K562 (cell line): ENCODE results near the gene NRG3.

ENCODE experiments used
- ADNP ChIP-seq: fragments of 200-800 bp; sonication (Bioruptor generic); IDR thresholded peaks from 2 replicates; pipeline ENCODE4 v1.6.1; 2016; ENCODE audit warnings: missing genetic modification characterization, missing compliant biosample characterization
- FOXM1 ChIP-seq, 2 experiments: fragments of 450-650 bp in 1 of 2; sonication (generic) in 1 of 2; formaldehyde crosslinking in 1 of 2; IDR thresholded peaks; 2 replicates each; pipeline versions ENCODE4 v1.6.1 to v1.9.0; 2017 to 2022; ENCODE audit warnings: low read depth in 2 of 2, mild to moderate bottlenecking in 2 of 2, missing genetic modification reagents in 1 of 2, moderate library complexity in 1 of 2
- HDGF ChIP-seq: fragments of 450-650 bp; IDR thresholded peaks from 2 replicates; pipeline ENCODE4 v1.6.1; 2016
- HLTF ChIP-seq: fragments of 450-650 bp; IDR thresholded peaks from 2 replicates; pipeline ENCODE4 v1.6.1; 2016
- IFI16 ChIP-seq: fragments of 250-450 bp; sonication (Bioruptor Pico); IDR thresholded peaks from 2 replicates; pipeline ENCODE4 v2.1.2; 2022; ENCODE audit warnings: mild to moderate bottlenecking, inconsistent platforms
- JUND ChIP-seq, 2 experiments: IDR thresholded peaks; 2 replicates in 1 of 2; 3 replicates in 1 of 2; pipeline ENCODE4 v1.6.1; 2011; ENCODE audit warnings: borderline replicate concordance in 2 of 2, low read depth in 2 of 2, low read length in 2 of 2, improper control_type of control experiment in 1 of 2, missing biosample characterization in 1 of 2, missing genetic modification characterization in 1 of 2, missing genetic modification reagents in 1 of 2
- NR1H2 ChIP-seq: sonication (generic); formaldehyde crosslinking; IDR thresholded peaks from 2 replicates; pipeline ENCODE4 v1.4.0; 2020; ENCODE audit warnings: mild to moderate bottlenecking, missing genetic modification reagents
- YY1 ChIP-seq, 3 experiments: IDR thresholded peaks; 2 replicates each; pipeline ENCODE4 v1.6.1; 2011; ENCODE audit warnings: low read length in 2 of 3, mild to moderate bottlenecking in 2 of 3, moderate library complexity in 2 of 3, borderline replicate concordance in 1 of 3, control low read depth in 1 of 3, low read depth in 1 of 3; ENCODE audit not compliant: insufficient read depth in 3 of 3, insufficient replicate concordance in 2 of 3, control insufficient read depth in 1 of 3, insufficient read length in 1 of 3; ENCODE audit errors: extremely low read depth in 1 of 3
- ZNF408 ChIP-seq: fragments of 250-450 bp; sonication (Bioruptor Pico); IDR thresholded peaks from 2 replicates; pipeline ENCODE4 v1.4.0; 2020; ENCODE audit warnings: low read depth, mild to moderate bottlenecking, moderate library complexity
- TF ChIP-seq, protein P1 (sequence below): fragments of 450-650 bp; formaldehyde crosslinking; IDR thresholded peaks from 2 replicates; pipeline ENCODE4 v1.4.0; 2022; ENCODE audit warnings: missing genetic modification characterization
- TF ChIP-seq, protein P2 (sequence below), 3 experiments: IDR thresholded peaks in 2 of 3; conservative IDR thresholded peaks in 1 of 3; 2 replicates each; pipeline ENCODE4 v1.5.1; 2011 to 2012; ENCODE audit warnings: low read length in 3 of 3, mild to moderate bottlenecking in 3 of 3, control low read depth in 2 of 3, improper control_type of control experiment in 1 of 3, inconsistent platforms in 1 of 3, low read depth in 1 of 3, mixed read lengths in 1 of 3, moderate library complexity in 1 of 3; ENCODE audit not compliant: insufficient read depth in 2 of 3
- TF ChIP-seq, protein P3 (sequence below): sonication (generic); formaldehyde crosslinking; IDR thresholded peaks from 2 replicates; pipeline ENCODE4 v1.5.0; 2020; ENCODE audit warnings: missing genetic modification reagents

DNA sequence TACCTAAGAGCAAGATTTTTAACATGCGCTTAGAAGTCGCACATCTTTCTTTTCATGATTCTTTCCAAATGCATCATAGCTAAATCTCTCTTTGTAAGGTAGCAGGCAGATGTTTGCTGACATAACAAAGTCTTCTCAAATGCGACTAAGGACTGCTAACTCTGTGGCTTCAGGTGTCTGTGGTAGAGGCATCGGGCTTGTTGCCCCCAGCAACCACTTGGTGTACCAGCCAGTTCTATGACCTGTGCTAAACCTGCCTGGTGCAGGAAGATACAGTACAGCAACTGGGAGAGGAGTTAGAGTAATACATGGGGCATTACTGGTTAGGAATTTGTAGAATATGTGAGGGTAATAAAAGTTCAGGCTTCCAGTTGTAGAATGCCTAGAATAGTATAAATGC, 654.1 kb downstream of the NRG3 start:
- TF ChIP-seq, protein P1, sequence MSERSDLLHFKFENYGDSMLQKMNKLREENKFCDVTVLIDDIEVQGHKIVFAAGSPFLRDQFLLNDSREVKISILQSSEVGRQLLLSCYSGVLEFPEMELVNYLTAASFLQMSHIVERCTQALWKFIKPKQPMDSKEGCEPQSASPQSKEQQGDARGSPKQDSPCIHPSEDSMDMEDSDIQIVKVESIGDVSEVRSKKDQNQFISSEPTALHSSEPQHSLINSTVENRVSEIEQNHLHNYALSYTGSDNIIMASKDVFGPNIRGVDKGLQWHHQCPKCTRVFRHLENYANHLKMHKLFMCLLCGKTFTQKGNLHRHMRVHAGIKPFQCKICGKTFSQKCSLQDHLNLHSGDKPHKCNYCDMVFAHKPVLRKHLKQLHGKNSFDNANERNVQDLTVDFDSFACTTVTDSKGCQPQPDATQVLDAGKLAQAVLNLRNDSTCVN (CRISPR knock-in tag), result no peak
- TF ChIP-seq, protein P2, sequence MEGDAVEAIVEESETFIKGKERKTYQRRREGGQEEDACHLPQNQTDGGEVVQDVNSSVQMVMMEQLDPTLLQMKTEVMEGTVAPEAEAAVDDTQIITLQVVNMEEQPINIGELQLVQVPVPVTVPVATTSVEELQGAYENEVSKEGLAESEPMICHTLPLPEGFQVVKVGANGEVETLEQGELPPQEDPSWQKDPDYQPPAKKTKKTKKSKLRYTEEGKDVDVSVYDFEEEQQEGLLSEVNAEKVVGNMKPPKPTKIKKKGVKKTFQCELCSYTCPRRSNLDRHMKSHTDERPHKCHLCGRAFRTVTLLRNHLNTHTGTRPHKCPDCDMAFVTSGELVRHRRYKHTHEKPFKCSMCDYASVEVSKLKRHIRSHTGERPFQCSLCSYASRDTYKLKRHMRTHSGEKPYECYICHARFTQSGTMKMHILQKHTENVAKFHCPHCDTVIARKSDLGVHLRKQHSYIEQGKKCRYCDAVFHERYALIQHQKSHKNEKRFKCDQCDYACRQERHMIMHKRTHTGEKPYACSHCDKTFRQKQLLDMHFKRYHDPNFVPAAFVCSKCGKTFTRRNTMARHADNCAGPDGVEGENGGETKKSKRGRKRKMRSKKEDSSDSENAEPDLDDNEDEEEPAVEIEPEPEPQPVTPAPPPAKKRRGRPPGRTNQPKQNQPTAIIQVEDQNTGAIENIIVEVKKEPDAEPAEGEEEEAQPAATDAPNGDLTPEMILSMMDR (IDR thresholded peaks at IDR 0.05 in 2 of 3, conservative IDR thresholded peaks at IDR 0.05 in 1 of 3; ENCODE audit: insufficient read depth in 2 of 3, low read depth in 1 of 3, low read length in 3 of 3), result no peak
- TF ChIP-seq ADNP (tag), result no peak
- TF ChIP-seq ZNF408, result no peak
- TF ChIP-seq YY1 (IDR thresholded peaks at IDR 0.05; ENCODE audit: borderline replicate concordance in 1 of 3, control insufficient read depth in 1 of 3, extremely low read depth in 1 of 3, insufficient read depth in 3 of 3, insufficient read length in 1 of 3, insufficient replicate concordance in 2 of 3, low read depth in 1 of 3, low read length in 2 of 3), result no peak
- TF ChIP-seq JUND (IDR thresholded peaks at IDR 0.05; ENCODE audit: borderline replicate concordance, low read depth, low read length), result no peak
- no peak for TF ChIP-seq JUND (tag; IDR thresholded peaks at IDR 0.05; ENCODE audit: borderline replicate concordance, low read depth, low read length)
- TF ChIP-seq IFI16, result no peak
- no peak for TF ChIP-seq HLTF
- TF ChIP-seq FOXM1 (IDR thresholded peaks at IDR 0.05; ENCODE audit: low read depth), result no peak
- TF ChIP-seq FOXM1 (CRISPR knock-in tag; IDR thresholded peaks at IDR 0.05; ENCODE audit: low read depth), result no peak
- no peak for TF ChIP-seq NR1H2
- no peak for TF ChIP-seq HDGF
- TF ChIP-seq, protein P3, sequence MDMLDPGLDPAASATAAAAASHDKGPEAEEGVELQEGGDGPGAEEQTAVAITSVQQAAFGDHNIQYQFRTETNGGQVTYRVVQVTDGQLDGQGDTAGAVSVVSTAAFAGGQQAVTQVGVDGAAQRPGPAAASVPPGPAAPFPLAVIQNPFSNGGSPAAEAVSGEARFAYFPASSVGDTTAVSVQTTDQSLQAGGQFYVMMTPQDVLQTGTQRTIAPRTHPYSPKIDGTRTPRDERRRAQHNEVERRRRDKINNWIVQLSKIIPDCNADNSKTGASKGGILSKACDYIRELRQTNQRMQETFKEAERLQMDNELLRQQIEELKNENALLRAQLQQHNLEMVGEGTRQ (CRISPR knock-in tag), result no peak
